ENCODE data around the gene PRRC2C.
"Not testable (repeated sequence)": the region's sequence is repeated elsewhere in the genome, so short reads cannot be mapped to it uniquely, and the experiment has no call there.

PRRC2C gene

GRCh38 chr1:171485375-171486047 is at the start of gene PRRC2C:
PRRC2C (plus strand) TSS chr1:171485530; CDS start chr1:171512089, 26,559 bp downstream.
- DNase-seq = peak; percentile 99

- DNase-seq = peak in 1 of 2 experiments; percentile 44
Observed at GRCh38 chr1:171438441-171438840, 46.9 kb upstream of the PRRC2C start.

GRCh38 chr1:171440201-171440600 is 45.1 kb upstream of the PRRC2C start:
- DNase-seq = not testable (repeated sequence)

GRCh38 chr1:171441278-171441895 is 43.9 kb upstream of the PRRC2C start:
- peak in 1 of 2 experiments; percentile 44 for DNase-seq

GRCh38 chr1:171446386-171446785 is 38.9 kb upstream of the PRRC2C start:
- no peak for DNase-seq

GRCh38 chr1:171455967-171456366 is 29.4 kb upstream of the PRRC2C start:
- no peak for DNase-seq

GRCh38 chr1:171457412-171457811 is 27.9 kb upstream of the PRRC2C start:
- peak in 1 of 2 experiments; percentile 46 for DNase-seq

- no peak for DNase-seq
Observed at GRCh38 chr1:171460018-171460620, 25.2 kb upstream of the PRRC2C start.

GRCh38 chr1:171467626-171468025 is 17.7 kb upstream of the PRRC2C start:
- no peak for DNase-seq

GRCh38 chr1:171468120-171468750 is 17.1 kb upstream of the PRRC2C start:
- no peak for DNase-seq

GRCh38 chr1:171470726-171471125 is 14.6 kb upstream of the PRRC2C start:
- DNase-seq = no peak

- DNase-seq = no peak
Observed at GRCh38 chr1:171472183-171472647, 13.1 kb upstream of the PRRC2C start.

- DNase-seq = no peak
Observed at GRCh38 chr1:171476829-171477228, 8.5 kb upstream of the PRRC2C start.

- DNase-seq = no peak
Observed at GRCh38 chr1:171477804-171478203, 7.5 kb upstream of the PRRC2C start.

GRCh38 chr1:171480035-171480434 is 5.3 kb upstream of the PRRC2C start:
- no peak for DNase-seq

- DNase-seq = no peak
Observed at GRCh38 chr1:171484760-171485374, 463 bp upstream of the PRRC2C start.

- DNase-seq = peak; percentile 39 to 45
Observed at GRCh38 chr1:171486048-171486519, 754 bp downstream of the PRRC2C start.

- no peak for DNase-seq
Observed at GRCh38 chr1:171487038-171487437, 1.7 kb downstream of the PRRC2C start.

GRCh38 chr1:171488190-171488929 is 3.0 kb downstream of the PRRC2C start:
- no peak for DNase-seq

- no peak for DNase-seq
Observed at GRCh38 chr1:171494076-171494475, 8.7 kb downstream of the PRRC2C start.

- no peak for DNase-seq
Observed at GRCh38 chr1:171495444-171495843, 10.1 kb downstream of the PRRC2C start.

GRCh38 chr1:171500304-171500703 is 15.0 kb downstream of the PRRC2C start:
- DNase-seq = no peak

Data from NCI-H446 (cell line).